Prostate gland (tissue), 2 donors: Measurements from ENCODE around the gene FRMD6. TPM values are rescaled to one million over a fixed set of nuclear protein-coding genes. Genes with fewer than 3 reads are reported as not detected.
A peak's percentile ranks its signal among the peaks of the same experiment; 100 is the strongest.
"Not testable (repeated sequence)": the region's sequence is repeated elsewhere in the genome, so short reads cannot be mapped to it uniquely, and the experiment has no call there.

ENCODE experiments used
- DNase-seq: peaks from one replicate; pipeline ENCODE4 v3.0.0-alpha.2; 2019; ENCODE audit warnings: low spot score
- H3K27ac ChIP-seq, 2 donors: fragments of 200-600 bp; sonication (generic); 2 replicates each; pipeline ENCODE4 v1.5.1; 2017 to 2019
- H3K27me3 ChIP-seq: fragments of 200-600 bp; sonication (generic); replicated peaks from 2 replicates; pipeline ENCODE4 v1.5.1; 2019; ENCODE audit not compliant: insufficient read depth
- H3K36me3 ChIP-seq, 2 donors: fragments of 200-600 bp; sonication (generic); 1 replicate in 1 of 2; 2 replicates in 1 of 2; pipeline versions ENCODE4 v1.5.1 to v1.8.1; 2017 to 2019
- H3K4me1 ChIP-seq: fragments of 200-600 bp; sonication (generic); replicated peaks from 2 replicates; pipeline ENCODE4 v1.5.1; 2019
- H3K4me3 ChIP-seq, 2 donors: fragments of 200-600 bp; sonication (generic); 2 replicates each; pipeline ENCODE4 v1.5.1; 2017 to 2019
- H3K9me3 ChIP-seq: fragments of 200-600 bp; sonication (generic); 2 replicates; pipeline ENCODE4 v1.5.1; 2017
- POLR2A ChIP-seq: fragments of 450-650 bp; IDR thresholded peaks from one replicate; pipeline ENCODE4 v1.6.1; 2016; ENCODE audit warnings: antibody characterized with exemption, mild to moderate bottlenecking
- POLR2AphosphoS5 ChIP-seq: sonication (generic); formaldehyde crosslinking; IDR thresholded peaks from one replicate; pipeline ENCODE4 v1.6.1; 2017; ENCODE audit warnings: antibody characterized with exemption
- WGBS: methylation state at CpG from one replicate; pipeline ENCODE4 v1.1.5; 2018; 5-methylcytosine and 5-hydroxymethylcytosine counted together
- intact Hi-C: fragments of 100-400 bp; cut with DNase I; formaldehyde crosslinking; loops from one replicate; pipeline ENCODE4 v1.14.2; 2022
- total RNA-seq, 2 donors: library from RNA; depleted of rRNA; stranded (reverse); fragments of >200 nt; gene quantifications; one replicate each; pipeline ENCODE4 v1.1.0, GENCODE V29; 2016
- TF ChIP-seq, protein P1 (sequence below), 4 experiments: fragments of 200-600 bp in 2 of 4; fragments of 450-650 bp in 2 of 4; sonication (generic) in 2 of 4; IDR thresholded peaks; 1 replicate in 3 of 4; 2 replicates in 1 of 4; pipeline ENCODE4 v1.5.1; 2016 to 2019; ENCODE audit warnings: antibody characterized with exemption in 4 of 4, mild to moderate bottlenecking in 2 of 4, moderate library complexity in 2 of 4

Gene FRMD6
- total RNA-seq, 2 donors from 2014 or later: 59.1 to 84.0 TPM

DNA sequence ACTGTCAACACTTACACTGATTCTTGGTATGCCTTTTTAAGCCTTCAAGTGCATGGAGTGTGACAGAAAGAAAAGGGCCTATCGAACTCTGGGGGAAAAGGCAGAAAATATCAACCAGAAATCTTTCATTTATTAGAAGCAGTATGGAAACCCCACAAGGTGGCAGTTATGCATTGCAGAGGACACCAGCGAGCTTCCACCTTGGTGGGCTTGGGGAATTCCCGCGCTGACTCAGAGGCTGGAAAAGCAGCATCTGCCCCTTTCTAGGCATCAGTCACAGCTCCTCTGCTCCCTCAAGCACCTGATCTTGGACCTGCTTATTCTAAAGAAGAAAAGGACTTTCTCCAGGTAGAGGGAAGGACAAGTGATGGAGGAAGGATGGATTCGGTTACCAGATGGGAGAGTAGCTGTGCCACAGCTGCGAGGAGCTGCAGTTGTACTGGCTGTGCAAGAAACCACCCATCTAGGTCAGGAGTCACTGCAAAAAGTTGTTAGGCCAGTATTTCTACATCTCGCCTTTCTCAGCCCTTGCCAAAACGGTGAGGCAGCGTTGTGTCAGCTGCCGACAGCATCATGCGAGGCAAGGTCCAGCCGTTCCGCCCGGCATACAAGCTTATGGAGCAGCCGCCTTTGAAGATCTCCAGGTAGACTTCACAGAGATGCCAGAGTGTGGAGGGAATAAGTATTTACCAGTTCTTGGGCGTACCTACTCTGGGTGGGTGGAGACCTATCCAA lies 100.1 kb downstream of the FRMD6 start:
- WGBS: 67% methylated on average over 16 of the region's 16 CpGs
- H3K4me3 ChIP-seq, H3K27ac ChIP-seq, H3K27me3 ChIP-seq, H3K4me1 ChIP-seq, intact Hi-C loops, H3K9me3 ChIP-seq, H3K36me3 ChIP-seq: not testable (repeated sequence)
- peak; percentile 72 for DNase-seq
- TF ChIP-seq POLR2AphosphoS5: peak; percentile 75

DNA sequence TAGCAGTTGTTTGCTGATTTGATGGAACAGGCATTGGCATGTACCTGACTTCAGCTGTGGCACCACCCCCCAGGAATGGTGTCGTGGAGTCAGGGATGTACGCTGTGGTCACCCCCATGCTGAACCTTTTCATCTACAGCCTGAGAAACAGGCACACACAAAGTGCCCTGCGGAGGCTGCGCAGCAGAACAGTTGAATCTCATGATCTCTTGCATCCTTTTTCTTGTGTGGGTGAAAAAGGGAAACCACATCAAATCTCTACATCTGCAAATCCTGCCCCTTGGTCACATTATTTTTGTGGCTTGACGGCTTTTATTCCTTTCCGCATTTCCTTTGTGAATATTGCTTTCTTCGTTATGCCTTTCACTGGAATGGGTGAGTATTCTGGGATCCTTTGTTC lies 106.0 kb downstream of the FRMD6 start:
- H3K27ac ChIP-seq, H3K9me3 ChIP-seq, H3K36me3 ChIP-seq, H3K4me1 ChIP-seq, DNase-seq, H3K4me3 ChIP-seq, intact Hi-C loops, H3K27me3 ChIP-seq: not testable (repeated sequence)
- 76% methylated on average over 7 of the region's 7 CpGs for WGBS

DNA sequence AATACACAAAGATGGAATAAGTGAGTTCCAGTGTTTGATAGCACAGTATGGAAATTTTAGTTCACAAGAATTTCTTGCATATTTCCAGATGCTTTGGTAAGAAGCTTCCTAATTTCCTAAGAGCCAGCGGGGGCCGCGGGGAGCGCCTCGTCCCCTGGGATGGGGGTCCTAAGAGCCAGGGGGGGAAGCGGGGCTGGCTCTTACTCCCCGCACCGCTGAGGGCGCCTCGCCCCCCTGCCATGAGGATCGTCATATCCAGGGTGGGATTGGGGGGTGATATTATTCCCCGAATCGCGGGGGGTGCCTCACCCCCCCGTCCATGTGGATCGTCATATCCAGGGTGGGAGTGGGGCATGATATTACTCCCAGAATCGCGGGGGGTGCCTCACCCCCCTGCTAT lies 108.2 kb downstream of the FRMD6 start:
- intact Hi-C loops: no loop called here
- Histone ChIP-seq H3K9me3 (no peaks in the 10 kb centered on the region), H3K36me3 (no peaks in the 10 kb centered on the region), H3K27me3 (no peaks in the 10 kb centered on the region), H3K4me1 (no peaks in the 10 kb centered on the region), H3K4me3 (no peak overlapping the region), H3K27ac (no peak overlapping the region)
- TF ChIP-seq POLR2AphosphoS5 (no peak), POLR2A (no peak)
- TF ChIP-seq, protein P1, sequence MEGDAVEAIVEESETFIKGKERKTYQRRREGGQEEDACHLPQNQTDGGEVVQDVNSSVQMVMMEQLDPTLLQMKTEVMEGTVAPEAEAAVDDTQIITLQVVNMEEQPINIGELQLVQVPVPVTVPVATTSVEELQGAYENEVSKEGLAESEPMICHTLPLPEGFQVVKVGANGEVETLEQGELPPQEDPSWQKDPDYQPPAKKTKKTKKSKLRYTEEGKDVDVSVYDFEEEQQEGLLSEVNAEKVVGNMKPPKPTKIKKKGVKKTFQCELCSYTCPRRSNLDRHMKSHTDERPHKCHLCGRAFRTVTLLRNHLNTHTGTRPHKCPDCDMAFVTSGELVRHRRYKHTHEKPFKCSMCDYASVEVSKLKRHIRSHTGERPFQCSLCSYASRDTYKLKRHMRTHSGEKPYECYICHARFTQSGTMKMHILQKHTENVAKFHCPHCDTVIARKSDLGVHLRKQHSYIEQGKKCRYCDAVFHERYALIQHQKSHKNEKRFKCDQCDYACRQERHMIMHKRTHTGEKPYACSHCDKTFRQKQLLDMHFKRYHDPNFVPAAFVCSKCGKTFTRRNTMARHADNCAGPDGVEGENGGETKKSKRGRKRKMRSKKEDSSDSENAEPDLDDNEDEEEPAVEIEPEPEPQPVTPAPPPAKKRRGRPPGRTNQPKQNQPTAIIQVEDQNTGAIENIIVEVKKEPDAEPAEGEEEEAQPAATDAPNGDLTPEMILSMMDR (IDR thresholded peaks at IDR 0.05): no peak
- DNase-seq: no peak
- WGBS: 94% methylated on average over 18 of the region's 18 CpGs

DNA sequence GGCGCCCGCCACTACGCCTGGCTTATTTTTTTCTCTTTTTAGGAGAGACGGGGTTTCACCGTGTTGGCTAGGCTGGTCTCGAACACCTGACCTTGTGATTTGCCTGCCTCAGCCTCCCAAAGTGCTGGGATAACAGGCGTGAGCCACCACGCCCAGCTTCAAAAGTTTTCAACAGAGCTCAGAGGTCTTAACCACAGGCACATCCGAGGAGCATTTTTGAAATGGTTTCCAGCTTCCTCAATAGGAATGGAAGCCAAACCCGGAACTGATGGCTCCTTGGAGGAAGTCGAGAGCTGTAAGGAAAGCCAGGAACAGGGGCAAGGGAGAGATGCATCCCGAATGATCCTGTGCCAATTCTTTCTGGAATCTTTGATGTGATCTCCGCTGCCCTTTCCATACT lies 114.0 kb downstream of the FRMD6 start:
- H3K36me3 ChIP-seq, DNase-seq, H3K4me1 ChIP-seq, H3K27ac ChIP-seq, H3K27me3 ChIP-seq, H3K9me3 ChIP-seq, H3K4me3 ChIP-seq, intact Hi-C loops: not testable (repeated sequence)
- 89% methylated on average over 13 of the region's 13 CpGs for WGBS

DNA sequence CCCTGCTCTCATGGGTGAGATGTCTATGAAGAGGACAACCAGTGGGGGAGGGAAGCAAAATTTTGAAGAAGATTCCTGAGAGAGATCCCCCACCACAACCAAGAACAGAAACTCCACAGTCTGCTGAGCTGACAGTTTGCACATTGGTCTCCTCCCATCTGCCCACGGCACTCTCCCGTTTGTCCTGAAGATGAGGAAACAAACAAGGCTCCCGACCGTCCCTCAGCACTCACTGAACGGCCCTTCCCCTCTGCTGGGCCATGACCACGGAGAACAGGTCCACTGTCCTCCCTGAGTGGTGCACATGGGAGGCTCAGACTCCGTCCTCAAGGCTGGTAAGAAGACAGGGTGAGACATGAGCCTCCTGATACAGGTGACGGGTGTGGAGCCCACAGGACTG lies 114.9 kb downstream of the FRMD6 start:
- DNase-seq, H3K4me3 ChIP-seq, H3K9me3 ChIP-seq, H3K27ac ChIP-seq, H3K27me3 ChIP-seq, H3K4me1 ChIP-seq, H3K36me3 ChIP-seq, intact Hi-C loops: not testable (repeated sequence)
- WGBS: 58% methylated on average over 8 of the region's 8 CpGs

DNA sequence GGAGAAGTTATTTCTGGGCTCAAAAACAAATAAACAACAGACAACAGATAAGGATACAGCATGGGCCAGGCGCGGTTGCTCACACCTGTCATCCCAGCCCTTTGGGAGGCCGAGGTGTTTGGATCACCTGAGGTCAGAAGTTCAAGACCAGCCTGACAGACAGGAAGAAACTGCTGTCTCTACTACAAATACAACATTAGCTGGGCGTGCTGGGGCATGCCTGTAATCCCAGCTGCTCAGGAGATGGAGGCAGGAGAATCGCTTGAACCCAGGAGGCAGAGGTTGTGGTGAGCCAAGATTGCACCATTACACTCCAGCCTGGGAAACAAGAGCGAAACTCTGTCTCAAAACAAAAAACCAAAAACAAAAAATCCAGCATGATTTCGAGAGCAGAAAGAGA lies 117.6 kb downstream of the FRMD6 start:
- DNase-seq, intact Hi-C loops, H3K36me3 ChIP-seq, H3K4me1 ChIP-seq, H3K27ac ChIP-seq, H3K9me3 ChIP-seq, H3K4me3 ChIP-seq, H3K27me3 ChIP-seq: not testable (repeated sequence)
- WGBS: 78% methylated on average over 7 of the region's 7 CpGs

DNA sequence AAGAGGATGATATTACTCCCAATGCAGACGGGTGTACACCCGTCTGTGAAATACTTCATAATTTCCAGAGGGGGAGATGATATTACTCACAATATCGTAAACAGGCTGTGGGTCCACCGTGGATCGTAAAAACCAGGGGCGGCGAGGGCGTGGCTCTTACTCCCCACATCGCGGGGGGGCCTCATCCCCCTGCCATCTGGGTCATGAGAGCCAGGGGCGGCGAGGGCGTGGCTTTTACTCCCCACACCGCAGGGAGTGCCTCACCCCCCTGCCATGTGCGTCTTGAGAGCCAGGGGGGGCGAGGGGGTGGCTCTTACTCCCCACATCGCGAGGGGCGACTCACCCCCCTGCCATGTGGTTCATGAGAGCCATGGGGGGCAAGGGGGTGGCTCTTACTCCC lies 122.5 kb downstream of the FRMD6 start:
- intact Hi-C loops: no loop called here
- TF ChIP-seq POLR2AphosphoS5 (no peak), POLR2A (no peak)
- Histone ChIP-seq H3K9me3 (no peaks in the 10 kb centered on the region), H3K4me3 (no peak overlapping the region), H3K27me3 (no peaks in the 10 kb centered on the region), H3K27ac (no peak overlapping the region), H3K36me3 (no peaks in the 10 kb centered on the region), H3K4me1 (no peaks in the 10 kb centered on the region)
- 85% methylated on average over 19 of the region's 19 CpGs for WGBS
- no peak for DNase-seq

DNA sequence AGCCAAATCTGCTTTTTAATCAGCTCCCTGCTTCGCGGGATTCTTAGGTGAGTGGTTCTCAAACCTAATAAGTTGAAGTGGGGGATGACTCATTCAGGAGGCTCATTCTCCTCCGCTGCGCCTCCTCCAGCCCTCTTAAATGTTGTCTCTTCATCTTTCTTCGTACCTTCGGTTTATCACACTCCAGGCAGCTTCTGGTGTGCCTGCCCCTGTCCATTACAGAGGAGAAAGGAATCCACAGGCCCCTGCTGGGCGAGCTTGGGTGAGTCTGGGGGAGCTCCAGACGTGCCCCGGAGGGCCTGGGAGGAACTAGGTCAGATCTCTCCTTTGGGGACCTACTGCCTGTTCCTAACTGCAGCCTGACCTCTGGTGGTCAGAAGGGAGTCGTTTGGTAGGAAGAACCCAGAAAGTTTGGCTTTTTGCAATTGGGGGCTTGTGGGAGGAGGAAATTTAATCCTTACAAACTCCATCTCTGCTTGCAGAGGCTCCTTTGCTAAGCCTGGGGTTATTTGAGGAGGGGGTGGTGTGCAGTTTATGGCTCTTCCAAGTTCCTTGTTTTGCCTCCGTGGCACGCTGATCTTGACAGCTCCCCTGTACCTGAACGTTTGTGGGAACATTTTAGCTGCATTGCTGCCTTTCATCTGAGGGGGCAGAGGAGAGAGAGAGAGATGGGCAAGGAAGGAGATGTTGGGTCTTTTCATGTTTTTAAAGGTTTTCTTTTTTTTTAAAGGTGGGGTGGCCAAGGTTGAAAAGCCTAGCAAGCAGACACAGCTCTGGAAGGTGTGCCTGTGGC lies 124.6 kb downstream of the FRMD6 start:
- 36% methylated on average over 13 of the region's 13 CpGs for WGBS
- Histone ChIP-seq H3K9me3 (no peaks in the 10 kb centered on the region), H3K4me1 (peaks cover 3% of the 10 kb centered on the region), H3K27ac (no peak overlapping the region), H3K27me3 (no peaks in the 10 kb centered on the region), H3K36me3 (no peaks in the 10 kb centered on the region), H3K4me3 (no peak overlapping the region)
- no peak for TF ChIP-seq POLR2A
- TF ChIP-seq, protein P1 (IDR thresholded peaks at IDR 0.05): peak in 3 of 4 experiments; percentile 51 to 72 (median 67)
- intact Hi-C loops: loop anchor here (1.0 to 5.0 kb wide), 2 partner anchors 123 to 201 kb away; no protein-coding TSS in a partner anchor
- peak; percentile 25 for DNase-seq
